Measurements from ENCODE around the gene TRERF1.
"Not testable (repeated sequence)": the region's sequence is repeated elsewhere in the genome, so short reads cannot be mapped to it uniquely, and the experiment has no call there.

TRERF1 gene

GRCh38 chr6:42237857-42238256, 213.9 kb downstream of the TRERF1 start:
- no peak for DNase-seq

- DNase-seq, result no peak
Measured at GRCh38 chr6:42236682-42237473, 214.8 kb downstream of the TRERF1 start.

GRCh38 chr6:42236030-42236429, 215.7 kb downstream of the TRERF1 start:
- no peak for DNase-seq

DNA sequence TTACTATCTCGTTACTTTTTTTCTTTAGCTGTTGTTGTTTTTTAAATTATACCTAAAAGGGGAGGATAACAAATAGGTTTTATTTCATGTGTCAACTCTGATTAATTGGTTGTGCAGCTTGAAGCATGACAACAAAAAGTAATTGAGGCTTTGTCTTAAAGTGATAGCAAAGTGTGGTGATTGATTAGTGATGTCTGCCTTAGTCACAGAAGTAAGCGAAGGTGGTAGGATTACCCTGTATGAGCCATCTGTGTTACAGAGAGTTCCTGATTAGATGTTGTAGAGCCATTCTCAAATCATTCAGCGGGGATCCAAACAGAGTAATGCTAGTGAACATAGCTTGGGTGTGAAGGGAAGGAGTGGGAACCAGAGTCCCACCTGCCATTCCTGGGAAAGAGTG, 219.7 kb downstream of the TRERF1 start:
- no peak for DNase-seq

- DNase-seq, result no peak
Measured at GRCh38 chr6:42230345-42231321, 221.1 kb downstream of the TRERF1 start.

DNA sequence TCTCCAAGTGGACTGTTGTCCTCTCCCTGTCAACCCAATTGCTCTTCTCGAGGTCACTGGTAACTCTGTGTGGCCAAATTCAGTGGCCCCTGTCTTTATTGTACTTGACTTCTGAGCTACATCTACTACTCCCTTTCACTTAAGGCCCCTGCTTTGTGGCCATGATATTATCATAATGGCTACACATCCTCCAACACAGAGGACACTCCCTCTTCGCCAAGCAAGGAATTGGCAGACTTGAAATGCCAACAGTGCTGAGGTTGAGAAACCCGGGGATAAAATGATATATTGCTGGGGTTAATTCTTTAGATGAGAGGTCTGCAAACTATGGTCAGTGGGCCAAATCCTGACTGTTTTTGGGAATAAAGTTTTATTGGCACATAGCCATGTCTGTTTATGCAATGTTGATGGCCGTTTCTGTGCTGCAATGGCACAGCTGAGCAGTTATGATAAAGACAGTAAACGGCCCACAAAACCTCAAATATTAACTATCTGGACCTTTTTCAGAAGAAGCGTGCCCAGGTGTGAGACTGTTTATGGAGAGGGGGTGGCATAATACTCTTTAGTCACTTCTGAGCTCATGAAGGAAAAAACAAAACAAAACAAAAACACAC, 222.1 kb downstream of the TRERF1 start:
- DNase-seq, result no peak

DNA sequence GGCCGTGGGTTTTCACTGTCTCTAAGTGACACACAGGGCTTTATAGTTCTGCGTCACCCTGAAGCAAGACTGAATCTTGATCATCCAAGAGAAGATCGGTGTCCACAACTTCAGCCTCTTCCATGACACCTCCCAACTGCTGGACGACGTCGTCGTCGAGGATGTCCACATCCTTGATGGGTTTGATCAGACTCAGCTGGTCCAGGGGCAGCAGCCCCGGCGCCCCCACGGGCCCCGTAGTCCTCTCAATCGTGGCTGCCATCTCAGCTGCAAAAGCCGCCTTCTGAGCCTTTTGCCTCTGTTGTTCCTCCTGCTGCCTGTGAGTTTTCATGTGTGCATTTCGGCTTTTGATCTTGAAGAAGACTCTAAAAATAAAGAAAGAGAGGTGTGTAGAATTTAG, 223.4 kb downstream of the TRERF1 start:
- no peak for DNase-seq

GRCh38 chr6:42227173-42227850, 224.4 kb downstream of the TRERF1 start:
- DNase-seq, result no peak

DNA sequence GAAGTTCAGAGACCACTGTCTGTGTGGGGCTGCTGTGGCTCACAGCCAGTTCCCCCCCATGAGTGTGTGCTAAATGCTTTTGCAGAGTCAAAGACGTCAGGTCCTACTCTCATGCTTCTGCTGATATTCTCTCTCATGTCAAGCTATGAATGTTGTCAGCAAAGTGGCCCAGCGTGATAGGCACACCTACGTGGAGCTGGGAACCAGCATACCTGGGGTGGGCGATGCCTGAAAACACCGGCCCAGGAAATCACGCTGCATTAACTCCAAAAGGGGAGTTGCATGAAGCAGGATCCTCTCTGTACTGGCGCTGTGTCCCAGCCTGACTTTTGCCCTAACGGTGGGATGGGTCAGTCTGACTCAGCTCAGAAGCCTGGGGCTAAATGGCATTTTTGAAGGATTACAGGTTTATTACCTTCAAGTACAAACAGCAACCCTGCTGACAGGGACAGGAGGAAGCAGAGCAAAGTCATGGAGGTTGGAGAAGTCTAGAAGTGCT, 225.0 kb downstream of the TRERF1 start:
- no peak for DNase-seq

DNA sequence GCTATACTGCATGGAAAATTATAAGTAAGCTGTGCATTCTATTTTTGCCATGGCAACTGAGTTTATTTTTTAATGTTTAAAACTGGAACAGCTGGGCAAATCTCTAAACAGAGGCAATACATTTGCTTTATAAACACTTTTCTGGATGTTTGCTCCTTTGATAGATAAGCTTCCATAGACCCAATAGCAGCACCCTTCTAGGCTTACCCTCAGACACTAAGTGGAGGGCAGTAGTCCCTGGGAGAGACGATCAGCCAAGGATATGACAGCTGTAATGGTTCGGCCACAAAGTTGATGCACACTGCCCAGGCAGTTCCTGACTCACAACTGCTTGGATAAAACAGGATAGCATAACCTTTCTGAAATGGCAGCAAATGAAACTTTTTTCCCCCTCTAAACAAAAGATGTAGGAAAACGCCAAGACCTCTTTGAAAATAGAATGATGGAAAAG, 225.5 kb downstream of the TRERF1 start:
- no peak for DNase-seq

GRCh38 chr6:42225419-42225818, 226.3 kb downstream of the TRERF1 start:
- DNase-seq, result no peak

GRCh38 chr6:42225029-42225339, 226.7 kb downstream of the TRERF1 start:
- no peak for DNase-seq

- DNase-seq, result no peak
Measured at GRCh38 chr6:42224222-42225028, 227.3 kb downstream of the TRERF1 start.

- no peak for DNase-seq
Measured at GRCh38 chr6:42222448-42222847, 229.3 kb downstream of the TRERF1 start.

GRCh38 chr6:42221546-42221945, 230.2 kb downstream of the TRERF1 start:
- DNase-seq, result no peak

DNA sequence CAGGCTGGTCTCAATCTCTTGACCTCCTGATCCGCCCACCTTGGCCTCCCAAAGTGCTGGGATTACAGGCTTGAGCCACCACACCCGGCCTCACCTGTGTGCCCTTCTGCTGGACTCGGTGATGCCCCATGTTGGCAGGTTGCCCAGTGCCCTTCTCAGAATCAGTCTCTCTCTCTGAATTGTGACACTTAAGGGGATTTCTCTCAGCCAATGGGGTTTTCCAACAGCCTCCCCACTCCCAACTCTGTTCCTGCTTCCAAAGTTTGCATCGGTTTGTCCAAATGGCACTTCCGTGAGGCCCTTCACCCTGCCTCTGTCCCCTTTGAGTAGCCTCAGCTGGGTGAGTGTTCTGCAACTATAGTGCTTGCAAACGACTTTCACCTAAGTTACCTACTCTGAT, 230.9 kb downstream of the TRERF1 start:
- no peak for DNase-seq

GRCh38 chr6:42217519-42218367, 234.0 kb downstream of the TRERF1 start, which contains the start of gene MRPS10:
Gene MRPS10, minus strand, starts transcription at chr6:42217861. Its CDS starts 12 bp downstream, at chr6:42217849.
- DNase-seq, result peak; percentile 87 to 89

DNA sequence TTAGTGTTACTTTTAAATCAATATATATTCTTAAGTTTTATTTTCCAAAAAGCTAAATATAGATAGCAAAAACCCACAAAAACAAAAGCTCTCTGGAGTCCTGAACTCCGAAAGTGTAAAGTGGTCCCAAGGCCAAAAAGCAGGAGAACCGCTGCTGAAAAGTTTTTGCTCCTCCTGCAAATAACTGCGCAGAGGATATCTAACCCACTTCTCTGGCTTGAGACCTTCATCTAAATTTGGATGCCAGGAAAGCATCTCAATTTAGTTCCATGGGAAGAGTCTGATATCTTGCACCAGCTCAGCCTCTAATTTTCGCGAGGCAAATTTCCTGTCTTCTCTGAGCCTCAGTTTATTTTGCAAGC, 234.6 kb downstream of the TRERF1 start:
- no peak for DNase-seq

DNA sequence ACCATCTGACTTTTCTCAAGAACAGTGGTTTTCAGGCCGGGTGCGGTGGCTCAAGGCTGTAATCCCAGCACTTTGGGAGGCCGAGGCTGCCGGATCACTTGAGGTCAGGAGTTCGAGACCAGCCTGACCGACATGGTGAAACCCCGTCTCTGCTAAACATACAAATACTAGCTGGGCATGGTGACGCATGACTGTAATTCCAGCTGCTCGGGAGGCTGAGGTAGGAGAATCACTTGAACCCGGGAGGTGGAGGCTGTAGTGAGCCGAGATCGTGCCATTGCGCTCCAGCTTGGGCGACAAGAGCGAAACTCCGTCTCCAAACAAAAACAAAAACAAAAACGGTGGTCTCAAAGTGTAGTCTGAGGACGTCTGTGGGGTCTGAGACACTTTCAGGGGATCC, 235.2 kb downstream of the TRERF1 start:
- DNase-seq, result not testable (repeated sequence)

- no peak for DNase-seq
Measured at GRCh38 chr6:42212442-42212841, 239.3 kb downstream of the TRERF1 start.

DNA sequence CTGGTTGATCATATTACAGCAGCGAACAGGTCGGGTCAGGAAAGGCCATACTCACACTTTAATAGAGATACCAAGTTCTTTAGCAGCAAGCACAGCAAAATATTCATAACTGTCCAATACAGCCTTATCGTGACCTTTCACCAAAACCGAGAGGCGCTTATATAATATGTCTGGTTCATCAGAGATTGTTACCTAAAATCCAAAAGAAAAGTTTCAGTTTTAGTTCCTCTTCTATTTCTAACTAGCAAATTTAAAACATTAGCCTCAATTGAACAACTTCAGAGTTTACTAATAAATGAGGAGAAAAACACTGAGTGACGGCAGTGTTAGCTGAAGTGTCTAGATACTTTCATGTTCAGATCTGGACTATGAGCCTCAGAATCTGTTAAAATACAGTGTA, 240.0 kb downstream of the TRERF1 start:
- no peak for DNase-seq
